ENCODE measurements around the gene ZNF516. TPM values are rescaled to one million over a fixed set of nuclear protein-coding genes. Genes with fewer than 3 reads are reported as not detected.
A peak's percentile ranks its signal among the peaks of the same experiment; 100 is the strongest.

ZNF516 gene
- total and polyA plus RNA-seq, 10 of the 15 experiments (the other 5 are each of a cell fraction or from before 2014, with no cell fraction given): 2.0 to 32.0 (median 8.3) TPM

- ChIA-PET SMC1A (ENCODE audit: uncharacterized antibody, unreplicated experiment) (interaction anchor here (0.7 to 2.2 kb wide), 7 partner anchors 9 to 90 kb away, joined by 3 to 10 read pairs (median 4); no protein-coding TSS in a partner anchor), RAD21 (ENCODE audit: unreplicated experiment) (interaction anchor here (0.6 to 1.4 kb wide), 5 partner anchors 9 to 37 kb away, joined by 3 to 6 read pairs (median 4); no protein-coding TSS in a partner anchor), CTCF (interaction anchor here (1.0 to 2.1 kb wide), 3 partner anchors 10 to 88 kb away, joined by 3 to 10 read pairs (median 3); no protein-coding TSS in a partner anchor), POLR2A (interaction anchor here (0.8 to 2.1 kb wide), 4 partner anchors 9 to 477 kb away, joined by 3 to 7 read pairs (median 3); no protein-coding TSS in a partner anchor)
- H2AFZ ChIP-seq (ENCODE audit: control insufficient read depth, low read depth, low read length): no peak overlapping the region
- in situ Hi-C loops (cut with MboI): no loop called here
- FAIRE-seq (no peak), DNase-seq (ENCODE audit: low read depth, low spot score) (no peak), ATAC-seq (no peak)
- no peak for TF ChIP-seq MXI1 (IDR thresholded peaks at IDR 0.05; ENCODE audit: low read depth, low read length)
- TF ChIP-seq CBX3 (IDR thresholded peaks at IDR 0.05; ENCODE audit: borderline replicate concordance, low read depth): no peak
- TF ChIP-seq LARP7 (IDR thresholded peaks at IDR 0.05): no peak
- no peak for TF ChIP-seq SMAD5 (IDR thresholded peaks at IDR 0.05; ENCODE audit: low read depth)
- TF ChIP-seq GABPA (IDR thresholded peaks at IDR 0.05; ENCODE audit: low read depth): no peak
- TF ChIP-seq, protein P1, sequence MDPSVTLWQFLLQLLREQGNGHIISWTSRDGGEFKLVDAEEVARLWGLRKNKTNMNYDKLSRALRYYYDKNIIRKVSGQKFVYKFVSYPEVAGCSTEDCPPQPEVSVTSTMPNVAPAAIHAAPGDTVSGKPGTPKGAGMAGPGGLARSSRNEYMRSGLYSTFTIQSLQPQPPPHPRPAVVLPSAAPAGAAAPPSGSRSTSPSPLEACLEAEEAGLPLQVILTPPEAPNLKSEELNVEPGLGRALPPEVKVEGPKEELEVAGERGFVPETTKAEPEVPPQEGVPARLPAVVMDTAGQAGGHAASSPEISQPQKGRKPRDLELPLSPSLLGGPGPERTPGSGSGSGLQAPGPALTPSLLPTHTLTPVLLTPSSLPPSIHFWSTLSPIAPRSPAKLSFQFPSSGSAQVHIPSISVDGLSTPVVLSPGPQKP (IDR thresholded peaks at IDR 0.05; ENCODE audit: low read depth, low read length): no peak
- TF ChIP-seq, protein P2, sequence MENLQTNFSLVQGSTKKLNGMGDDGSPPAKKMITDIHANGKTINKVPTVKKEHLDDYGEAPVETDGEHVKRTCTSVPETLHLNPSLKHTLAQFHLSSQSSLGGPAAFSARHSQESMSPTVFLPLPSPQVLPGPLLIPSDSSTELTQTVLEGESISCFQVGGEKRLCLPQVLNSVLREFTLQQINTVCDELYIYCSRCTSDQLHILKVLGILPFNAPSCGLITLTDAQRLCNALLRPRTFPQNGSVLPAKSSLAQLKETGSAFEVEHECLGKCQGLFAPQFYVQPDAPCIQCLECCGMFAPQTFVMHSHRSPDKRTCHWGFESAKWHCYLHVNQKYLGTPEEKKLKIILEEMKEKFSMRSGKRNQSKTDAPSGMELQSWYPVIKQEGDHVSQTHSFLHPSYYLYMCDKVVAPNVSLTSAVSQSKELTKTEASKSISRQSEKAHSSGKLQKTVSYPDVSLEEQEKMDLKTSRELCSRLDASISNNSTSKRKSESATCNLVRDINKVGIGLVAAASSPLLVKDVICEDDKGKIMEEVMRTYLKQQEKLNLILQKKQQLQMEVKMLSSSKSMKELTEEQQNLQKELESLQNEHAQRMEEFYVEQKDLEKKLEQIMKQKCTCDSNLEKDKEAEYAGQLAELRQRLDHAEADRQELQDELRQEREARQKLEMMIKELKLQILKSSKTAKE (IDR thresholded peaks at IDR 0.05; ENCODE audit: low read depth, poor library complexity, severe bottlenecking): no peak
- no peak for TF ChIP-seq EP300 (IDR thresholded peaks at IDR 0.05; ENCODE audit: borderline replicate concordance in 1 of 2, control insufficient read depth in 1 of 2, low read depth in 2 of 2, low read length in 2 of 2)
- TF ChIP-seq, protein P3, sequence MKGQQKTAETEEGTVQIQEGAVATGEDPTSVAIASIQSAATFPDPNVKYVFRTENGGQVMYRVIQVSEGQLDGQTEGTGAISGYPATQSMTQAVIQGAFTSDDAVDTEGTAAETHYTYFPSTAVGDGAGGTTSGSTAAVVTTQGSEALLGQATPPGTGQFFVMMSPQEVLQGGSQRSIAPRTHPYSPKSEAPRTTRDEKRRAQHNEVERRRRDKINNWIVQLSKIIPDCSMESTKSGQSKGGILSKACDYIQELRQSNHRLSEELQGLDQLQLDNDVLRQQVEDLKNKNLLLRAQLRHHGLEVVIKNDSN (IDR thresholded peaks at IDR 0.05; ENCODE audit: borderline replicate concordance, extremely low read length, insufficient read depth, low read depth, low read length): no peak
- TF ChIP-seq MTA3 (IDR thresholded peaks at IDR 0.05; ENCODE audit: borderline replicate concordance, low read length): no peak
- no peak for TF ChIP-seq ZNF384 (IDR thresholded peaks at IDR 0.05; ENCODE audit: borderline replicate concordance, low read depth, low read length)
- TF ChIP-seq PAX5 (IDR thresholded peaks at IDR 0.05; ENCODE audit: borderline replicate concordance, low read depth, low read length): no peak
- TF ChIP-seq RAD21 (IDR thresholded peaks at IDR 0.05; ENCODE audit: insufficient read depth, low read depth, low read length): no peak
- no peak for TF ChIP-seq POLR2AphosphoS5 (IDR thresholded peaks at IDR 0.05; ENCODE audit: low read length)
- H3K4me2 ChIP-seq (ENCODE audit: control insufficient read depth, insufficient read depth): peak overlapping the region; percentile 74
- H3K27ac ChIP-seq (ENCODE audit: control insufficient read depth, insufficient read depth): peak overlapping the region; percentile 15; the same call in 1 of the 2 replicates
- H3K4me1 ChIP-seq (ENCODE audit: control insufficient read depth, insufficient read depth, low read length): peaks cover 30% of the 10 kb centered on the region
- BruUV-seq (replicated peaks): no TSS peak
- peaks cover 89% of the 10 kb centered on the region for H3K79me2 ChIP-seq (ENCODE audit: control insufficient read depth, insufficient read depth, low read length)
- no peaks in the 10 kb centered on the region for H4K20me1 ChIP-seq (ENCODE audit: control insufficient read depth, insufficient read depth)
- intact Hi-C loops (cut with micrococcal nuclease; ENCODE audit: unreplicated experiment): loop anchor here (10.0 kb wide), 1 partner anchor 1283 kb away; the partner anchor contains the start of gene PTGR3
- H3K9ac ChIP-seq (ENCODE audit: control insufficient read depth, insufficient read depth, low read length): no peak overlapping the region
- peaks cover 0 to 4% of the 10 kb centered on the region in 2 experiments; a peak in 2 of 4 replicates for H3K36me3 ChIP-seq (ENCODE audit: control insufficient read depth in 2 of 2, insufficient read depth in 2 of 2, low read length in 1 of 2)
- H3K4me3 ChIP-seq: no peak overlapping the region
- no peaks in the 10 kb centered on the region for H3K27me3 ChIP-seq (replicated peaks in 1 of 2; ENCODE audit: control insufficient read depth in 2 of 2, insufficient read depth in 2 of 2, low read length in 1 of 2)
- 85% methylated on average over 9 of the region's 9 CpGs for WGBS (ENCODE audit: insufficient coverage, insufficient replicate concordance, low lambda C conversion rate, missing lambda C conversion rate)
- H3K9me3 ChIP-seq (replicated peaks; ENCODE audit: control insufficient read depth, insufficient read depth, low read length): no peaks in the 10 kb centered on the region
These were observed 6.9 kb downstream of the ZNF516 start for GRCh38 chr18:76488190-76488589.

Data from GM12878 (cell line).